HG02623 (cell line): ENCODE data around the gene DGCR8.
"Not testable (repeated sequence)": the region's sequence is repeated elsewhere in the genome, so short reads cannot be mapped to it uniquely, and the experiment has no call there.

Source experiments
- ATAC-seq: cut with Tn5 transposase; IDR thresholded peaks from one replicate; pipeline ENCODE4 v1.9.1; 2021; ENCODE audit warnings: moderate library complexity; ENCODE audit not compliant: unreplicated experiment

The DGCR8 gene

GRCh38 chr22:20065896-20066616 lies 14.0 kb upstream of the DGCR8 start:
- ATAC-seq, result no peak

GRCh38 chr22:20066617-20067383 lies 13.2 kb upstream of the DGCR8 start:
- no peak for ATAC-seq

GRCh38 chr22:20067384-20067682 lies 12.7 kb upstream of the DGCR8 start:
- ATAC-seq, result not testable (repeated sequence)

- no peak for ATAC-seq
These were observed 11.4 kb upstream of the DGCR8 start for GRCh38 chr22:20068640-20069039.

GRCh38 chr22:20069331-20070042 lies 10.6 kb upstream of the DGCR8 start:
- ATAC-seq, result no peak

- no peak for ATAC-seq
These were observed 8.5 kb upstream of the DGCR8 start for GRCh38 chr22:20071524-20071972.

GRCh38 chr22:20076627-20077172 lies 3.3 kb upstream of the DGCR8 start:
- ATAC-seq, result no peak

- ATAC-seq, result peak; percentile 53
These were observed 369 bp downstream of the DGCR8 start for GRCh38 chr22:20080445-20080775.

GRCh38 chr22:20080776-20081654 lies 974 bp downstream of the DGCR8 start:
- ATAC-seq, result no peak

GRCh38 chr22:20083157-20083890 lies 3.3 kb downstream of the DGCR8 start:
- ATAC-seq, result no peak

- no peak for ATAC-seq
These were observed 4.0 kb downstream of the DGCR8 start for GRCh38 chr22:20083891-20084546.

- ATAC-seq, result no peak
These were observed 4.7 kb downstream of the DGCR8 start for GRCh38 chr22:20084547-20085413.

- ATAC-seq, result no peak
These were observed 5.6 kb downstream of the DGCR8 start for GRCh38 chr22:20085651-20086050.

GRCh38 chr22:20086101-20086599 lies 6.1 kb downstream of the DGCR8 start:
- ATAC-seq, result no peak

GRCh38 chr22:20086763-20087162 lies 6.7 kb downstream of the DGCR8 start:
- ATAC-seq, result no peak

- ATAC-seq, result no peak
These were observed 7.5 kb downstream of the DGCR8 start for GRCh38 chr22:20087319-20088262.

GRCh38 chr22:20088263-20088648 lies 8.2 kb downstream of the DGCR8 start:
- ATAC-seq, result no peak
